Lung microvascular endothelial cell (primary cell): Measurements from ENCODE around the gene CRMP1. TPM values are rescaled to one million over a fixed set of nuclear protein-coding genes. Genes with fewer than 3 reads are reported as not detected.

Experiments used
- total RNA-seq: library from RNA; depleted of rRNA; stranded (reverse); fragments of >200 nt; gene quantifications from 2 replicates; pipeline ENCODE4 v1.2.1, GENCODE V29; 2014

CRMP1 gene
- total RNA-seq, 1 donor from 2014 or later = under 0.01 TPM

Other genes starting within 250 kb of the CRMP1 start
- 6.3 and 10.1 TPM in 2 replicates for gene EVC2, start 184.5 kb downstream of the CRMP1 start, total RNA-seq
- gene EVC, start 181.9 kb downstream of the CRMP1 start, total RNA-seq = 8.5 and 17.5 TPM in 2 replicates
- gene C4orf50, start 125.3 kb upstream of the CRMP1 start, total RNA-seq = under 0.01 TPM in 2 replicates